ENCODE results near the gene HMOX1.

DNA sequence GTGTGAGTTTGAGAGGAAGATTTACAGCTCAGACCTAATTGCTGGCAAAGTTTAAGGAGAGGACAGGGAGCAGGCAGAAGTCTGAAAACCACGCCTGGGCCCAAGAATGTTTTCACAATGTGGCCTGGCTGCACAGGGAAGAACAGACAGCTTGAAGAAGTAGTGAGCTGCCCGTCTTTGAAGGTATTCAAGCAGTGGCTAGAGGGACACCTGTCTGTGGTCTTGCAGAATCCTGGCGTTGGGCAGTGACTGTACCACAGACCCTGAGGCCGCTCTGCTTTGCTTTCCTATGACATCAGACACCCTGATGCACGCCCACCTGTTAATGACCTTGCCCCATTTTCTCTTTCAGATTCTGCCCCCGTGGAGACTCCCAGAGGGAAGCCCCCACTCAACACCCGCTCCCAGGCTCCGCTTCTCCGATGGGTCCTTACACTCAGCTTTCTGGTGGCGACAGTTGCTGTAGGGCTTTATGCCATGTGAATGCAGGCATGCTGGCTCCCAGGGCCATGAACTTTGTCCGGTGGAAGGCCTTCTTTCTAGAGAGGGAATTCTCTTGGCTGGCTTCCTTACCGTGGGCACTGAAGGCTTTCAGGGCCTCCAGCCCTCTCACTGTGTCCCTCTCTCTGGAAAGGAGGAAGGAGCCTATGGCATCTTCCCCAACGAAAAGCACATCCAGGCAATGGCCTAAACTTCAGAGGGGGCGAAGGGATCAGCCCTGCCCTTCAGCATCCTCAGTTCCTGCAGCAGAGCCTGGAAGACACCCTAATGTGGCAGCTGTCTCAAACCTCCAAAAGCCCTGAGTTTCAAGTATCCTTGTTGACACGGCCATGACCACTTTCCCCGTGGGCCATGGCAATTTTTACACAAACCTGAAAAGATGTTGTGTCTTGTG is 12.5 kb downstream of the HMOX1 start:
- TF ChIP-seq, protein P1, sequence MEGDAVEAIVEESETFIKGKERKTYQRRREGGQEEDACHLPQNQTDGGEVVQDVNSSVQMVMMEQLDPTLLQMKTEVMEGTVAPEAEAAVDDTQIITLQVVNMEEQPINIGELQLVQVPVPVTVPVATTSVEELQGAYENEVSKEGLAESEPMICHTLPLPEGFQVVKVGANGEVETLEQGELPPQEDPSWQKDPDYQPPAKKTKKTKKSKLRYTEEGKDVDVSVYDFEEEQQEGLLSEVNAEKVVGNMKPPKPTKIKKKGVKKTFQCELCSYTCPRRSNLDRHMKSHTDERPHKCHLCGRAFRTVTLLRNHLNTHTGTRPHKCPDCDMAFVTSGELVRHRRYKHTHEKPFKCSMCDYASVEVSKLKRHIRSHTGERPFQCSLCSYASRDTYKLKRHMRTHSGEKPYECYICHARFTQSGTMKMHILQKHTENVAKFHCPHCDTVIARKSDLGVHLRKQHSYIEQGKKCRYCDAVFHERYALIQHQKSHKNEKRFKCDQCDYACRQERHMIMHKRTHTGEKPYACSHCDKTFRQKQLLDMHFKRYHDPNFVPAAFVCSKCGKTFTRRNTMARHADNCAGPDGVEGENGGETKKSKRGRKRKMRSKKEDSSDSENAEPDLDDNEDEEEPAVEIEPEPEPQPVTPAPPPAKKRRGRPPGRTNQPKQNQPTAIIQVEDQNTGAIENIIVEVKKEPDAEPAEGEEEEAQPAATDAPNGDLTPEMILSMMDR (IDR thresholded peaks at IDR 0.05): no peak
- no peak for TF ChIP-seq POLR2AphosphoS5 (IDR thresholded peaks at IDR 0.05)
